HG03039 (cell line): Measurements from ENCODE around the gene TMEM44.

Experiments used
- ATAC-seq: cut with Tn5 transposase; IDR thresholded peaks from one replicate; pipeline ENCODE4 v1.9.1; 2021; ENCODE audit warnings: mild to moderate bottlenecking, moderate library complexity; ENCODE audit not compliant: unreplicated experiment

Gene TMEM44

GRCh38 chr3:194582196-194582905, 50.9 kb downstream of the TMEM44 start:
- no peak for ATAC-seq

GRCh38 chr3:194579091-194579606, 54.1 kb downstream of the TMEM44 start:
- no peak for ATAC-seq

GRCh38 chr3:194577986-194578905, 55.0 kb downstream of the TMEM44 start:
- ATAC-seq = no peak

- no peak for ATAC-seq
Measured at GRCh38 chr3:194575484-194576210, 57.6 kb downstream of the TMEM44 start.

- no peak for ATAC-seq
Measured at GRCh38 chr3:194574639-194575483, 58.4 kb downstream of the TMEM44 start.

GRCh38 chr3:194573680-194574437, 59.4 kb downstream of the TMEM44 start:
- no peak for ATAC-seq

GRCh38 chr3:194572944-194573491, 60.2 kb downstream of the TMEM44 start:
- no peak for ATAC-seq

- ATAC-seq = no peak
Measured at GRCh38 chr3:194572143-194572789, 61.0 kb downstream of the TMEM44 start.

GRCh38 chr3:194571491-194572142, 61.6 kb downstream of the TMEM44 start:
- no peak for ATAC-seq

- ATAC-seq = no peak
Measured at GRCh38 chr3:194570898-194571297, 62.3 kb downstream of the TMEM44 start.

GRCh38 chr3:194570235-194570634, 63.0 kb downstream of the TMEM44 start:
- no peak for ATAC-seq

- ATAC-seq = no peak
Measured at GRCh38 chr3:194569252-194569651, 64.0 kb downstream of the TMEM44 start.

GRCh38 chr3:194565597-194566190, 67.5 kb downstream of the TMEM44 start:
- ATAC-seq = no peak

- ATAC-seq = no peak
Measured at GRCh38 chr3:194562986-194563385, 70.2 kb downstream of the TMEM44 start.

- no peak for ATAC-seq
Measured at GRCh38 chr3:194561306-194561974, 71.8 kb downstream of the TMEM44 start.

GRCh38 chr3:194560047-194560446, 73.2 kb downstream of the TMEM44 start:
- no peak for ATAC-seq

GRCh38 chr3:194559530-194559929, 73.7 kb downstream of the TMEM44 start:
- no peak for ATAC-seq
